Activated T-helper 2 cell treated with anti-CD3 and anti-CD28 coated beads, Interferon-gamma antibody, Interleukin-2, Interleukin-4, amounts not matched to agents 10 μg/mL and 5 μg/mL and 100 μg/mL, durations not matched to agents 14 hours and 24 hours and 36 hours (primary cell): Measurements from ENCODE around the gene DHX40. TPM values are rescaled to one million over a fixed set of nuclear protein-coding genes. Genes with fewer than 3 reads are reported as not detected.
"Not testable (repeated sequence)": the region's sequence is repeated elsewhere in the genome, so short reads cannot be mapped to it uniquely, and the experiment has no call there.

ENCODE experiments used
- DNase-seq: peaks from one replicate; pipeline ENCODE4 v3.0.0; 2021; ENCODE audit warnings: low spot score
- H3K27ac Mint-ChIP-seq: one replicate; pipeline ENCODE4 v1.8.0; 2021; ENCODE audit warnings: mixed read lengths
- H3K27me3 Mint-ChIP-seq: one replicate; pipeline ENCODE4 v1.8.0; 2021; ENCODE audit warnings: low read depth, mixed read lengths
- H3K36me3 Mint-ChIP-seq: one replicate; pipeline ENCODE4 v1.8.0; 2021; ENCODE audit warnings: low read depth, mixed read lengths
- H3K4me1 Mint-ChIP-seq: one replicate; pipeline ENCODE4 v1.8.0; 2021; ENCODE audit warnings: low read depth, mixed read lengths
- H3K4me3 Mint-ChIP-seq: one replicate; pipeline ENCODE4 v1.8.0; 2021; ENCODE audit warnings: low read depth, mild to moderate bottlenecking, moderate library complexity, mixed read lengths
- H3K9me3 Mint-ChIP-seq: one replicate; pipeline ENCODE4 v1.8.0; 2021; ENCODE audit warnings: mixed read lengths
- intact Hi-C: fragments of 100-400 bp; cut with micrococcal nuclease; formaldehyde crosslinking; loops from one replicate; pipeline ENCODE4 v1.15.1; 2023
- total RNA-seq: library from RNA; stranded (reverse); gene quantifications from 2 replicates; pipeline ENCODE4 v1.2.3, GENCODE V29; 2022

The DHX40 gene
- total RNA-seq, 1 donor from 2014 or later, result 18.2 TPM

DNA sequence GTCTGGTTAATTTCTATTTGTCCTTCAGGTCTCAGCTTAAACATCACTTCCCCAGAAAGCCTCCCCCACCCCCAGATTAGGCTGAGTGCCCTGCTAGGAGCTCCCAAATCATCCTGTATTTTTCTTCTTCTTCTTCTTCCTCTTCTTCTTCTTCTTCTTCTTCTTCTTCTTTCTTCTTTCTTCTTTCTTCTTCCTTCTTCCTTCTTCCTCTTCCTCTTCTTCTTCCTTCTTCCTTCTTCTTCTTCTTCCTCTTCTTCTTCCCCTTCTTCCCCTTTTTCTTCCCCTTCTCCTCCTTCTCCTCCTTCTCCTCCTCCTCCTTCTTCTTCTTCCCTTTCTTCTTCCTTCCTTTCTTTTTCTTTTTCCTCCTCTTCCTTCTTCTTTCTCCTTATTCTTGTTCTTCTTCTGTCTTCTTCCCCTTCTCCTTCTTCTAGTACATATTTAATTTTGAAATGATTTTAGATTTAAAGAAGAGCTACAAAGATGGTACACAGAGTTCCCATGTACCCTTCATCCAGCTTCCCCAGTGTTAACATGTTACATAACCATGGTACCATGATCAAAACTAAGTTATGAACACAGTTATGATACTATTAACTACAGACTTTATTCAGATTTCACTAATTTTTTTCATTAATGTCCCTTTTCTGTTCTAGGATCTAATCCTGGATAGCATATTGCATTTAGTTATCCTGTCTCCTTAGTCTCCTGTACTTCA, 27.1 kb upstream of the DHX40 start:
- no peaks in the 10 kb centered on the region for H3K36me3 Mint-ChIP-seq
- H3K4me3 Mint-ChIP-seq, result no peak overlapping the region
- peaks cover 28% of the 10 kb centered on the region for H3K27me3 Mint-ChIP-seq
- intact Hi-C loops, result no loop called here
- peaks cover 1% of the 10 kb centered on the region for H3K4me1 Mint-ChIP-seq
- DNase-seq, result no peak
- no peak overlapping the region for H3K27ac Mint-ChIP-seq
- no peaks in the 10 kb centered on the region for H3K9me3 Mint-ChIP-seq

- peaks cover 4% of the 10 kb centered on the region for H3K4me1 Mint-ChIP-seq
- no peaks in the 10 kb centered on the region for H3K9me3 Mint-ChIP-seq
- no peak overlapping the region for H3K4me3 Mint-ChIP-seq
- intact Hi-C loops, result no loop called here
- H3K36me3 Mint-ChIP-seq, result no peaks in the 10 kb centered on the region
- H3K27me3 Mint-ChIP-seq, result peaks cover 29% of the 10 kb centered on the region
- no peak for DNase-seq
- no peak overlapping the region for H3K27ac Mint-ChIP-seq
Measured at GRCh38 chr17:59542960-59543635, 22.3 kb upstream of the DHX40 start.

GRCh38 chr17:59545942-59546341, 19.5 kb upstream of the DHX40 start:
- H3K4me1 Mint-ChIP-seq, result peaks cover 4% of the 10 kb centered on the region
- peaks cover 20% of the 10 kb centered on the region for H3K27me3 Mint-ChIP-seq
- no peak overlapping the region for H3K4me3 Mint-ChIP-seq
- H3K36me3 Mint-ChIP-seq, result no peaks in the 10 kb centered on the region
- H3K27ac Mint-ChIP-seq, result no peak overlapping the region
- intact Hi-C loops, result no loop called here
- DNase-seq, result no peak
- H3K9me3 Mint-ChIP-seq, result no peaks in the 10 kb centered on the region

- Mint-ChIP-seq H3K9me3 (no peaks in the 10 kb centered on the region), H3K27ac (no peak overlapping the region), H3K4me3 (no peak overlapping the region), H3K36me3 (no peaks in the 10 kb centered on the region), H3K27me3 (peaks cover 17% of the 10 kb centered on the region), H3K4me1 (peaks cover 4% of the 10 kb centered on the region)
- intact Hi-C loops, result no loop called here
- DNase-seq, result no peak
Measured at GRCh38 chr17:59547131-59547915, 18.1 kb upstream of the DHX40 start.

- H3K4me3 Mint-ChIP-seq, H3K27ac Mint-ChIP-seq, H3K27me3 Mint-ChIP-seq, DNase-seq, intact Hi-C loops, H3K36me3 Mint-ChIP-seq, H3K9me3 Mint-ChIP-seq, H3K4me1 Mint-ChIP-seq: not testable (repeated sequence)
Measured at GRCh38 chr17:59548985-59549384, 16.4 kb upstream of the DHX40 start.

- intact Hi-C loops, result no loop called here
- H3K4me1 Mint-ChIP-seq, result no peaks in the 10 kb centered on the region
- DNase-seq, result no peak
- H3K4me3 Mint-ChIP-seq, result no peak overlapping the region
- no peak overlapping the region for H3K27ac Mint-ChIP-seq
- H3K27me3 Mint-ChIP-seq, result peaks cover 15% of the 10 kb centered on the region
- no peaks in the 10 kb centered on the region for H3K9me3 Mint-ChIP-seq
- no peaks in the 10 kb centered on the region for H3K36me3 Mint-ChIP-seq
Measured at GRCh38 chr17:59550703-59551102, 14.7 kb upstream of the DHX40 start.

DNA sequence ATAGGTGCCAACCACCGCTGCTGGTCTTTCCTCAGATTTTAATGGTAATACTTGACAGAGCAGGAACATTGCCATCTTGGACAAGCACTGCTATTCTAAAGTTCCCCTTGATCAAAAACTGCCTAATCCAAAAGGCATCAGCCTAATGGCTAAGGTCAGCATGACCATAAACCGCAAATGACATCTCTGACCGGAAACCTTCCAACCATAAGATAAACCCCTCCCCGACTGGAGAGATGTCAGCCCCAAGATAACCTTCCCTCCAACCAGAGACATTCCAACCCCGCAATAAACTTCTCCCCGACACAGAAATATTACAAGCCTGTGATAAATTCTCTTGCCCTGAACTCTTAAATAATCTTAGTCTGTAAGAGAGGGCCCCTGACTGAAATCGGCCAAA, 7.4 kb upstream of the DHX40 start:
- no peak overlapping the region for H3K27ac Mint-ChIP-seq

GRCh38 chr17:59558953-59559352, 6.5 kb upstream of the DHX40 start:
- Mint-ChIP-seq H3K27me3 (peaks cover 13% of the 10 kb centered on the region), H3K4me1 (no peaks in the 10 kb centered on the region), H3K36me3 (no peaks in the 10 kb centered on the region), H3K27ac (no peak overlapping the region), H3K9me3 (no peaks in the 10 kb centered on the region), H3K4me3 (no peak overlapping the region)
- intact Hi-C loops, result no loop called here
- no peak for DNase-seq

More for the DNA sequence above, 7.4 kb upstream of the DHX40 start:
- Mint-ChIP-seq H3K4me1 (no peaks in the 10 kb centered on the region), H3K4me3 (no peak overlapping the region), H3K9me3 (no peaks in the 10 kb centered on the region), H3K36me3 (no peaks in the 10 kb centered on the region), H3K27me3 (peaks cover 14% of the 10 kb centered on the region)
- intact Hi-C loops, result no loop called here
- DNase-seq, result no peak

DNA sequence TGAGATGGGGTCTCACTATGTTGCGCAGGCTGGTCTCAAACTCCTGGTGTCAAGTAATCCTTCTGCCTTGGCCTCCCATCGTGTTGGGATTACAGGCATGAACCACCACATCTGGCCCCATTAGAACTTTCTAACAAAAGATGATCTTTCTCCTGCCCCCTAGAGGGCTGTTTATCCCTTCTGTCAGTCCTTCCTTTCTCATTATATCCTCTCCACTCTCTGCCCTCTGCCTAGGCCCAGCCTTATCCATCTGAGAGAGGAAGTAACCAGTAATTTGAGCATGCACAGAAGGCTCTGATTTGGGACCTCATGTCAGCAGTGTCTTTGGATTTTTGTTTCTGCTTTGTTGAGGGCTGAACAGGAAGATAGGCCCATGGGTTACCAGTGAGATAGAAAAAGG, 4.4 kb upstream of the DHX40 start:
- Mint-ChIP-seq H3K4me3 (no peak overlapping the region), H3K36me3 (peaks cover 5% of the 10 kb centered on the region), H3K4me1 (peaks cover 6% of the 10 kb centered on the region), H3K9me3 (peaks cover 7% of the 10 kb centered on the region), H3K27ac (no peak overlapping the region), H3K27me3 (peaks cover 6% of the 10 kb centered on the region)
- intact Hi-C loops, result no loop called here
- no peak for DNase-seq

GRCh38 chr17:59565959-59566324, 532 bp downstream of the DHX40 start:
- H3K36me3 Mint-ChIP-seq, result peaks cover 19% of the 10 kb centered on the region
- peak overlapping the region; percentile 96 for H3K27ac Mint-ChIP-seq

DNA sequence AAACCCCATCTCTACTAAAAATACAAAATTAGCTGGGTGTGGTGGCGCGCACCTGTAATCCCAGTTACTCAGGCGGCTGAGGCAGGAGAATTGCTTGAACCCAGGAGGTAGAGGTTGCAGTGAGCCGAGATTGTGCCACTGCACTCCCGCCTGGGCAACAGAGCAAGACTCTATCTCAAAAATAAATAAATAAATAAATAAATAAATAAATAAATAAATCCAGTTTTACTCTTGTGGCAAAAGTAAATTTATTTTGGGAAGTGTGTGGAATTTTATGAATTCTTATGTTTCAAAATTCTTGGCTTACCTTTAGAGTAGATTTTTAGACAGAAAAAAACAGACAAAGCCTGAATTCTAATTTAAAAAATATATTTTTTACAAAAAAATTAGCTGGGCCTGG, 3.7 kb downstream of the DHX40 start:
- not testable (repeated sequence) for H3K4me3 Mint-ChIP-seq, H3K27ac Mint-ChIP-seq, DNase-seq, H3K9me3 Mint-ChIP-seq, H3K27me3 Mint-ChIP-seq
- peaks cover 29% of the 10 kb centered on the region for H3K4me1 Mint-ChIP-seq
- peaks cover 36% of the 10 kb centered on the region for H3K36me3 Mint-ChIP-seq
- intact Hi-C loops, result loop anchor here (5.0 kb wide), 1 partner anchor 412 kb away; the partner anchor contains the start of genes PRR11 and SKA2

More at GRCh38 chr17:59565959-59566324, 532 bp downstream of the DHX40 start:
- peak; percentile 58 for DNase-seq
- H3K9me3 Mint-ChIP-seq, result peaks cover 7% of the 10 kb centered on the region
- intact Hi-C loops, result loop anchor here (1.0 to 5.0 kb wide), 3 partner anchors 53 to 409 kb away; partner anchors contain the start of genes CLTC, PRR11, PTRH2 and SKA2
- H3K4me3 Mint-ChIP-seq, result peak overlapping the region; percentile 99
- H3K27me3 Mint-ChIP-seq, result no peaks in the 10 kb centered on the region
- H3K4me1 Mint-ChIP-seq, result peaks cover 18% of the 10 kb centered on the region

- Mint-ChIP-seq H3K4me3 (no peak overlapping the region), H3K27ac (peak overlapping the region; percentile 58), H3K36me3 (peaks cover 26% of the 10 kb centered on the region), H3K27me3 (no peaks in the 10 kb centered on the region), H3K4me1 (peaks cover 11% of the 10 kb centered on the region), H3K9me3 (no peaks in the 10 kb centered on the region)
- no peak for DNase-seq
- intact Hi-C loops, result no loop called here
Measured at GRCh38 chr17:59572301-59572924, 7.0 kb downstream of the DHX40 start.
